Esophagus muscularis mucosa (tissue), 3 donors: ENCODE data around the gene TBX15.

ENCODE experiments used
- EP300 ChIP-seq: sonication (generic); formaldehyde crosslinking; IDR thresholded peaks from one replicate; pipeline ENCODE4 v1.6.1; 2017; ENCODE audit warnings: antibody characterized with exemption
- POLR2AphosphoS5 ChIP-seq, 2 donors: sonication (generic); formaldehyde crosslinking; IDR thresholded peaks; one replicate each; pipeline ENCODE4 v1.6.1; 2017; ENCODE audit warnings: antibody characterized with exemption in 2 of 2

GRCh38 chr1:118993700-118994026 lies 5.5 kb upstream of the TBX15 start:
- TF ChIP-seq POLR2AphosphoS5 (IDR thresholded peaks at IDR 0.05), result no peak
- TF ChIP-seq EP300, result no peak
